ENCODE measurements around the gene CCDC178. TPM values are rescaled to one million over a fixed set of nuclear protein-coding genes. Genes with fewer than 3 reads are reported as not detected.
"Not testable (repeated sequence)": the region's sequence is repeated elsewhere in the genome, so short reads cannot be mapped to it uniquely, and the experiment has no call there.

The CCDC178 gene
- total RNA-seq, 3 donors from 2014 or later = not detected

DNA sequence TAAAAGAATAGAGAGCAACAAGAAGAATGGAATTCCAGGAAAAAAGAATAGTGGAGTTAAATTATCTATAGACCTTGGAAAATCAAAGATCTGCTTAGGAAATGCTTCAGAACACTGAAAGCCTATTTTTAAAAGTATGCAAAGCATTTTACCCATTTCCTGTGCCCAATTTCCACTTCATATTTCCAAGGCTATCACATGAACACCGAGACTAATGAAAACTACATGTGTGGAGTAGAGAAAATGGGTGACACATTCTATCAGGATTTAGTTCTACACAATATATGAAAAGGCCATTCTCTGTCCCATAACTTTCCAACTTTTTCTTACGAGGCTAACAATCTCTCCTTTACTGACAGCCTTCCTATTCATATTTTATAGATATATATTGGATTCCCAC is 279.4 kb downstream of the CCDC178 start:
- Histone ChIP-seq H3K9me3 (no peaks in the 10 kb centered on the region), H3K4me3 (no peak overlapping the region), H3K36me3 (ENCODE audit: low read depth) (no peaks in the 10 kb centered on the region), H3K4me1 (ENCODE audit: low read depth) (no peaks in the 10 kb centered on the region)
- intact Hi-C loops (cut with DNase I, micrococcal nuclease) = no loop called here
- TF ChIP-seq CTCF (IDR thresholded peaks at IDR 0.05) = no peak
- DNase-seq (no peak), ATAC-seq (no peak)

DNA sequence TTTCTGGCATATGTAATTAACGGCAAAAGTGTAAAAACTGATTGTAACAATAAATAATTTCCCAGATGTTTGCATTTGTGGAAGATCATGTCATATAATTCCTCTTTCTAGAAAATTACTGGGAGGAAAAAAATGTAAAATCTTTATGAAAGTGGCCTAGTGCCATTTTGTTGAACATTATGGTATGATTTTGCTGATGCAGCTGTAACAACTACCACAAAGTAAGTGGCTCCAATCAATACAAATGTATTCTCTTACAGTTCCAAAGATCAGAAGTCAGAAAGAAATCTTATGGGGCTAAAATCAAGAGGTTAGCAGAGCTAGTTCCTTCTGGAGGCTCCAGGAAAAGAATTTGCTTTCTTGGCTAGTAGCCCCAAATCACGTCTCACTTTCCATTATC is 281.4 kb downstream of the CCDC178 start:
- no peak for ATAC-seq
- Histone ChIP-seq H3K9me3 (no peaks in the 10 kb centered on the region), H3K36me3 (ENCODE audit: low read depth) (no peaks in the 10 kb centered on the region), H3K4me3 (no peak overlapping the region), H3K4me1 (ENCODE audit: low read depth) (no peaks in the 10 kb centered on the region)
- TF ChIP-seq CTCF (IDR thresholded peaks at IDR 0.05) = no peak
- DNase-seq = no peak
- intact Hi-C loops (cut with DNase I, micrococcal nuclease) = no loop called here

- Histone ChIP-seq H3K9me3 (no peaks in the 10 kb centered on the region), H3K4me1 (ENCODE audit: low read depth) (no peaks in the 10 kb centered on the region), H3K36me3 (ENCODE audit: low read depth) (no peaks in the 10 kb centered on the region), H3K4me3 (no peak overlapping the region)
- TF ChIP-seq CTCF (IDR thresholded peaks at IDR 0.05) = no peak
- DNase-seq (no peak), ATAC-seq (no peak)
- intact Hi-C loops (cut with DNase I, micrococcal nuclease) = no loop called here
These were observed 282.6 kb downstream of the CCDC178 start for GRCh38 chr18:33157893-33158292.

GRCh38 chr18:33156906-33157470 is 283.5 kb downstream of the CCDC178 start:
- ATAC-seq = no peak
- no peak for TF ChIP-seq CTCF (IDR thresholded peaks at IDR 0.05)
- H3K9me3 ChIP-seq = no peaks in the 10 kb centered on the region
- H3K36me3 ChIP-seq (ENCODE audit: low read depth) = no peaks in the 10 kb centered on the region
- intact Hi-C loops (cut with DNase I, micrococcal nuclease) = no loop called here
- no peak for DNase-seq
- no peak overlapping the region for H3K4me3 ChIP-seq
- H3K4me1 ChIP-seq (ENCODE audit: low read depth) = no peaks in the 10 kb centered on the region

GRCh38 chr18:33154049-33154448 is 286.5 kb downstream of the CCDC178 start:
- ATAC-seq = no peak
- Histone ChIP-seq H3K4me3 (no peak overlapping the region), H3K4me1 (ENCODE audit: low read depth) (no peaks in the 10 kb centered on the region), H3K9me3 (no peaks in the 10 kb centered on the region), H3K36me3 (ENCODE audit: low read depth) (no peaks in the 10 kb centered on the region)
- intact Hi-C loops (cut with DNase I, micrococcal nuclease) = no loop called here
- no peak for TF ChIP-seq CTCF (IDR thresholded peaks at IDR 0.05)
- no peak for DNase-seq

- no peak for DNase-seq
- ATAC-seq = no peak
- H3K4me3 ChIP-seq = no peak overlapping the region
- H3K4me1 ChIP-seq (ENCODE audit: low read depth) = no peaks in the 10 kb centered on the region
- no peaks in the 10 kb centered on the region for H3K36me3 ChIP-seq (ENCODE audit: low read depth)
- H3K9me3 ChIP-seq = no peaks in the 10 kb centered on the region
- intact Hi-C loops (cut with DNase I, micrococcal nuclease) = no loop called here
- TF ChIP-seq CTCF (IDR thresholded peaks at IDR 0.05) = no peak
These were observed 288.1 kb downstream of the CCDC178 start for GRCh38 chr18:33152376-33152775.

DNA sequence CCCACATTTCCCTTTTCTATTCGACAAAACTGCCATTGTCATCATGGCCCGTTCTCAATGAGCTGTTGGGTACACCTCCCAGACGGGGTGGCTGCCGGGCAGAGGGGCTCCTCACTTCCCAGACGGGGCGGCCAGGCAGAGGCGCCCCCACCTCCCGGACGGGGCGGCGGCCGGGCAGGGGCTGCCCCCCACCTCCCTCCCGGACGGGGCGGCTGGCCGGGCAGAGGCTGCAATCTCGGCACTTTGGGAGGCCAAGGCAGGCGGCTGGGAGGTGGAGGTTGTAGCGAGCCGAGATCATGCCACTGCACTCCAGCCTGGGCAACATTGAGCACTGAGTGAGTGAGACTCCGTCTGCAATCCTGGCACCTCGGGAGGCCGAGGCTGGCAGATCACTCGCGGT is 292.7 kb downstream of the CCDC178 start:
- H3K4me3 ChIP-seq; H3K36me3 ChIP-seq (ENCODE audit: low read depth); intact Hi-C loops (cut with DNase I, micrococcal nuclease); H3K9me3 ChIP-seq; DNase-seq; H3K4me1 ChIP-seq (ENCODE audit: low read depth); ATAC-seq: not testable (repeated sequence)
